CD14-positive monocyte (primary cell): ENCODE measurements around the gene MEX3A. TPM values are rescaled to one million over a fixed set of nuclear protein-coding genes. Genes with fewer than 3 reads are reported as not detected.

ENCODE experiments used
- DNase-seq, 3 donors: peaks; one replicate each; pipeline ENCODE4 v3.0.0-alpha.2; 2011 to 2022
- H2AFZ ChIP-seq: 2 replicates; pipeline ENCODE4 v1.6.0; 2012; ENCODE audit warnings: mild to moderate bottlenecking, low read depth, low read length, inconsistent platforms; ENCODE audit not compliant: insufficient read depth, poor library complexity, severe bottlenecking
- H3K27ac ChIP-seq, 2 donors: 1 replicate in 1 of 2; 2 replicates in 1 of 2; pipeline ENCODE4 v1.5.1; 2012 to 2013; ENCODE audit warnings: low read length in 2 of 2, control low read depth in 1 of 2, inconsistent platforms in 1 of 2, low read depth in 1 of 2, mild to moderate bottlenecking in 1 of 2
- H3K27me3 ChIP-seq, 2 donors: one replicate each; pipeline versions ENCODE4 v1.6.0 to v1.6.1; 2011 to 2013; ENCODE audit warnings: low read length in 2 of 2; ENCODE audit not compliant: control insufficient read depth in 2 of 2, insufficient read depth in 2 of 2
- H3K36me3 ChIP-seq, 2 donors: replicated peaks in 1 of 2; 1 replicate in 1 of 2; 2 replicates in 1 of 2; pipeline versions ENCODE4 v1.5.1 to v1.6.1; 2012 to 2013; ENCODE audit warnings: low read length in 2 of 2, control low read depth in 1 of 2, inconsistent platforms in 1 of 2, mild to moderate bottlenecking in 1 of 2; ENCODE audit not compliant: insufficient read depth in 2 of 2, control insufficient read depth in 1 of 2
- H3K4me1 ChIP-seq, 2 donors: 1 replicate in 1 of 2; 2 replicates in 1 of 2; pipeline versions ENCODE4 v1.5.1 to v1.6.1; 2012 to 2013; ENCODE audit warnings: low read length in 2 of 2, control low read depth in 1 of 2, inconsistent platforms in 1 of 2, mild to moderate bottlenecking in 1 of 2, moderate library complexity in 1 of 2; ENCODE audit not compliant: insufficient read depth in 2 of 2, control insufficient read depth in 1 of 2
- H3K4me2 ChIP-seq: replicated peaks from 2 replicates; pipeline ENCODE3; 2012; ENCODE audit warnings: low read length, moderate library complexity, mild to moderate bottlenecking; ENCODE audit not compliant: poor library complexity, severe bottlenecking; ENCODE audit errors: extremely low read depth
- H3K4me3 ChIP-seq, 3 experiments: fragments of 200-600 bp in 1 of 3; sonication (generic) in 1 of 3; replicated peaks in 1 of 3; 1 replicate in 2 of 3; 2 replicates in 1 of 3; pipeline ENCODE4 v1.5.1; 2011 to 2013; ENCODE audit warnings: low read length in 3 of 3, mild to moderate bottlenecking in 3 of 3, control low read depth in 2 of 3, low read depth in 2 of 3, inconsistent platforms in 1 of 3, moderate library complexity in 1 of 3
- H3K79me2 ChIP-seq: 2 replicates; pipeline ENCODE4 v1.6.0; 2012; ENCODE audit warnings: mild to moderate bottlenecking, control low read depth, inconsistent platforms, low read length, moderate library complexity; ENCODE audit not compliant: insufficient read depth
- H3K9ac ChIP-seq: 2 replicates; pipeline ENCODE4 v1.6.0; 2017; ENCODE audit warnings: low read length, mild to moderate bottlenecking; ENCODE audit not compliant: insufficient read depth, poor library complexity, severe bottlenecking
- H3K9me3 ChIP-seq, 2 donors: replicated peaks in 1 of 2; 1 replicate in 1 of 2; 2 replicates in 1 of 2; pipeline versions ENCODE4 v1.5.1 to v1.6.1; 2012 to 2013; ENCODE audit warnings: low read length in 2 of 2, control low read depth in 1 of 2; ENCODE audit not compliant: control insufficient read depth in 1 of 2, insufficient read depth in 1 of 2
- H4K20me1 ChIP-seq: 2 replicates; pipeline ENCODE4 v1.6.0; 2012; ENCODE audit warnings: mild to moderate bottlenecking, low read length, control low read depth, moderate library complexity; ENCODE audit not compliant: insufficient read depth
- H3K27ac Mint-ChIP-seq, 7 donors: one replicate each; pipeline ENCODE4 v1.8.0; 2020; ENCODE audit warnings: mild to moderate bottlenecking in 7 of 7, mixed read lengths in 7 of 7, moderate library complexity in 6 of 7, inconsistent platforms in 2 of 7
- H3K27me3 Mint-ChIP-seq, 3 donors: one replicate each; pipeline ENCODE4 v1.8.0; 2021 to 2022; ENCODE audit warnings: low read depth in 3 of 3, mild to moderate bottlenecking in 3 of 3, mixed read lengths in 3 of 3, moderate library complexity in 3 of 3, inconsistent platforms in 1 of 3
- H3K36me3 Mint-ChIP-seq, 2 donors: one replicate each; pipeline ENCODE4 v1.8.0; 2020; ENCODE audit warnings: mixed read lengths in 2 of 2, inconsistent platforms in 1 of 2, mild to moderate bottlenecking in 1 of 2
- H3K4me1 Mint-ChIP-seq: one replicate; pipeline ENCODE4 v1.8.0; 2020; ENCODE audit warnings: mild to moderate bottlenecking, mixed read lengths
- H3K4me3 Mint-ChIP-seq, 2 donors: one replicate each; pipeline ENCODE4 v1.8.0; 2020; ENCODE audit warnings: mild to moderate bottlenecking in 2 of 2, mixed read lengths in 2 of 2, moderate library complexity in 1 of 2
- H3K9me3 Mint-ChIP-seq, 7 donors: one replicate each; pipeline ENCODE4 v1.8.0; 2020 to 2022; ENCODE audit warnings: mixed read lengths in 7 of 7, mild to moderate bottlenecking in 6 of 7, moderate library complexity in 6 of 7, inconsistent platforms in 2 of 7
- WGBS: methylation state at CpG from one replicate; pipeline ENCODE4 v1.1.5; 2013; ENCODE audit warnings: missing lambda C conversion rate; ENCODE audit not compliant: insufficient coverage; 5-methylcytosine and 5-hydroxymethylcytosine counted together
- intact Hi-C, 2 donors: fragments of 100-400 bp; cut with micrococcal nuclease; formaldehyde crosslinking; loops; one replicate each; pipeline versions ENCODE4 v1.15.0 to v1.15.1; 2023
- polyA plus RNA-seq, 3 donors: library from polyadenylated mRNA; depleted of rRNA in 1 of 3; unstranded in 2 of 3; stranded (reverse) in 1 of 3; fragments of 300-500 nt in 2 of 3; fragments of >200 nt in 1 of 3; fragmentation: Illumina TruSeq in 2 of 3; gene quantifications; 1 replicate in 2 of 3; 2 replicates in 1 of 3; pipeline ENCODE4 v1.2.3, GENCODE V29; 2012 to 2021
- TF ChIP-seq, protein P1 (sequence below): fragments of 200-600 bp; IDR thresholded peaks from one replicate; pipeline ENCODE4 v1.8.0; 2022; ENCODE audit warnings: antibody characterized with exemption, mild to moderate bottlenecking

The MEX3A gene
- polyA plus RNA-seq, 3 donors: not detected

DNA sequence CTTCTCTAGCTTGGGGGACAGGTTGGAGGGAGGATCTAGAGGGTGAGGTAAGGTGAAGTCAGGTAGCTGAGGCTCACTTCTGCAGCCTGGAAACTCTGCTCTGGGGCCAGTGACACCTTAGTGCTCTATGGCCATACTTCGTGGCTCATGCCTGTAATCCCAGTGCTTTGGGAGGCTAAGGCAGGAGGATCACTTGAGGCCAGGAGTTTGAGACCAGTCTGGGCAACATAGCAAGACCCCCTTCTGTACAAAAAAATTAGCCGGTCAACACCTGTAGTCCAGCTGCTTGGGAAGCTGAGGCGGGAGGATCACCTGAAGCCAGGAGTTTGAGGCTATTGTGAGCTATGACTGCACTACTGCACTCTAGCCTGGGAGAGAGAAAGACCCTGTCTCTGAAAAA is 38.1 kb upstream of the MEX3A start:
- Histone ChIP-seq H3K4me1 (peaks cover 47 to 57% of the 10 kb centered on the region in 2 donors), H3K27ac (peak overlapping the region in 1 of 2 donors; percentile 59)
- intact Hi-C loops: no loop called here

DNA sequence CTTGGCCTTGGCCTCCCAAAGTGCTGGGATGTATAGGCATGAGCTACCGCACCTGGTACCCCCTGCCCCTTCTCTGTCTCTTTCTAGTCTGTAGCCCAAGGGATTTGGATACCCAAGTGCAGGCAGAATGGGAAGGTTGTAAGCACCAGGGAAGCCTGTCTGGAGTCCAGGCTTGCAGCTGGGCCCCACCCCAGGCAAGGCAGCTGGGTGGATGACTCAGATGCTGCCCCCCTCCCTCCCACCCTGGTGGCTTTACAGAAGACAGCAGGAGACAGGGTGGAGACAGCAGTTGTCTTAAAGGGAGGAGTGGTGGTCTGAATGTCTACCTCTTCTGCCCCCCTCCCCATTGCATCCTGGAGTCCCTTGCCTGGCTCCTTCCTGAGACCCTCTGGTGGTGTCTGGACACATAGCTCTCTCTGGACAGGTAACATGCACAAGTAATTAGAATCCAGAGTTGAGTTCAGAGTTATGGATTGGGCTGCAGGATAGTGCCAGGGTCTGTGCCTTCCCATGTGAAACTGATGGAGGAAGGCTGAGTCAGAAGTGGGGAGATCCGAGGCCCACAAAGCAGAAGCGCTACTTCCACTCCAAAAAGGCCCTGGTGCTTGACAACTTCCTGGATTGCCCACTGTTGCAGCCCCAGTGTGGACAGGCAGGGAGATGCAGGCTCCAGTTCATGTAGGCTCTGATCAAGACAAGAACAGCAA is 37.4 kb upstream of the MEX3A start:
- DNase-seq: peak; percentile 92 to 97 (median 92)
- Histone ChIP-seq H2AFZ (no peak overlapping the region), H3K27me3 (peaks cover 66 to 93% of the 10 kb centered on the region in 2 donors), H3K4me2 (peak overlapping the region; percentile 42), H3K9ac (no peak overlapping the region), H3K4me3 (peak overlapping the region in 1 of 3 experiments; percentile 22), H3K79me2 (no peaks in the 10 kb centered on the region), H3K36me3 (no peaks in the 10 kb centered on the region), H3K27ac (peak overlapping the region in 1 of 2 donors; percentile 59), H4K20me1 (peaks cover 60% of the 10 kb centered on the region), H3K9me3 (peaks cover 3 to 20% of the 10 kb centered on the region in 2 donors), H3K4me1 (peaks cover 48 to 57% of the 10 kb centered on the region in 2 donors)
- H3K9me3 Mint-ChIP-seq: peaks cover 0 to 36% (median 17%) of the 10 kb centered on the region in 7 donors
- H3K27me3 Mint-ChIP-seq: peaks cover 91 to 97% (median 92%) of the 10 kb centered on the region in 3 donors
- WGBS: 27% methylated on average over 3 of the region's 3 CpGs
- H3K4me3 Mint-ChIP-seq: peak overlapping the region; percentile 58 to 85
- H3K4me1 Mint-ChIP-seq: peaks cover 58% of the 10 kb centered on the region
- intact Hi-C loops: no loop called here
- H3K27ac Mint-ChIP-seq: peak overlapping the region; percentile 75 to 97 (median 91)
- TF ChIP-seq, protein P1, sequence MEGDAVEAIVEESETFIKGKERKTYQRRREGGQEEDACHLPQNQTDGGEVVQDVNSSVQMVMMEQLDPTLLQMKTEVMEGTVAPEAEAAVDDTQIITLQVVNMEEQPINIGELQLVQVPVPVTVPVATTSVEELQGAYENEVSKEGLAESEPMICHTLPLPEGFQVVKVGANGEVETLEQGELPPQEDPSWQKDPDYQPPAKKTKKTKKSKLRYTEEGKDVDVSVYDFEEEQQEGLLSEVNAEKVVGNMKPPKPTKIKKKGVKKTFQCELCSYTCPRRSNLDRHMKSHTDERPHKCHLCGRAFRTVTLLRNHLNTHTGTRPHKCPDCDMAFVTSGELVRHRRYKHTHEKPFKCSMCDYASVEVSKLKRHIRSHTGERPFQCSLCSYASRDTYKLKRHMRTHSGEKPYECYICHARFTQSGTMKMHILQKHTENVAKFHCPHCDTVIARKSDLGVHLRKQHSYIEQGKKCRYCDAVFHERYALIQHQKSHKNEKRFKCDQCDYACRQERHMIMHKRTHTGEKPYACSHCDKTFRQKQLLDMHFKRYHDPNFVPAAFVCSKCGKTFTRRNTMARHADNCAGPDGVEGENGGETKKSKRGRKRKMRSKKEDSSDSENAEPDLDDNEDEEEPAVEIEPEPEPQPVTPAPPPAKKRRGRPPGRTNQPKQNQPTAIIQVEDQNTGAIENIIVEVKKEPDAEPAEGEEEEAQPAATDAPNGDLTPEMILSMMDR: peak; percentile 29
- H3K36me3 Mint-ChIP-seq: peaks cover 15 to 18% of the 10 kb centered on the region in 2 donors

More for the DNA sequence above, 38.1 kb upstream of the MEX3A start:
- Mint-ChIP-seq H3K27ac (peak overlapping the region; percentile 75 to 97 (median 91)), H3K9me3 (peaks cover 0 to 31% (median 20%) of the 10 kb centered on the region in 7 donors), H3K4me1 (peaks cover 61% of the 10 kb centered on the region), H3K4me3 (peak overlapping the region; percentile 58 to 85), H3K36me3 (peaks cover 18 to 20% of the 10 kb centered on the region in 2 donors), H3K27me3 (peaks cover 90 to 97% (median 92%) of the 10 kb centered on the region in 3 donors)
- H3K4me3 ChIP-seq: peak overlapping the region in 1 of 3 experiments; percentile 22
- H4K20me1 ChIP-seq: peaks cover 57% of the 10 kb centered on the region
- no peak for DNase-seq
- TF ChIP-seq, protein P1: no peak
- H3K4me2 ChIP-seq: peak overlapping the region; percentile 42
- no peak overlapping the region for H3K9ac ChIP-seq
- no peaks in the 10 kb centered on the region for H3K36me3 ChIP-seq
- no peaks in the 10 kb centered on the region for H3K79me2 ChIP-seq
- H2AFZ ChIP-seq: no peak overlapping the region
- H3K9me3 ChIP-seq: peaks cover 3 to 15% of the 10 kb centered on the region in 2 donors
- WGBS: 100% methylated on average over 2 of the region's 3 CpGs
- peaks cover 65 to 93% of the 10 kb centered on the region in 2 donors for H3K27me3 ChIP-seq
